Nephron (organoid): ENCODE measurements around the gene CDC14B.

Experiments
- H3K27ac Mint-ChIP-seq, 3 experiments: 2 replicates each; pipeline ENCODE4 v1.8.0; 2020; ENCODE audit warnings: mixed read lengths in 3 of 3, mild to moderate bottlenecking in 2 of 3, moderate library complexity in 1 of 3
- H3K27me3 Mint-ChIP-seq: 2 replicates; pipeline ENCODE4 v1.8.0; 2021; ENCODE audit warnings: low read depth, mild to moderate bottlenecking, moderate library complexity, mixed read lengths
- H3K36me3 Mint-ChIP-seq: 2 replicates; pipeline ENCODE4 v1.8.0; 2020; ENCODE audit warnings: low read depth, mixed read lengths
- H3K4me1 Mint-ChIP-seq: 2 replicates; pipeline ENCODE4 v1.8.0; 2020; ENCODE audit warnings: mixed read lengths
- H3K4me3 Mint-ChIP-seq, 3 experiments: 2 replicates each; pipeline ENCODE4 v1.8.0; 2020; ENCODE audit warnings: mild to moderate bottlenecking in 3 of 3, mixed read lengths in 3 of 3, moderate library complexity in 2 of 3
- H3K9me3 Mint-ChIP-seq: 2 replicates; pipeline ENCODE4 v1.8.0; 2020; ENCODE audit warnings: mixed read lengths
- CTCF ChIP-seq, 3 experiments: fragments of 200-600 bp; sonication (generic); IDR thresholded peaks; one replicate each; pipeline ENCODE4 v1.5.0; 2021; ENCODE audit warnings: antibody characterized with exemption in 3 of 3; ENCODE audit not compliant: unreplicated experiment in 3 of 3

Gene CDC14B

GRCh38 chr9:96559339-96559943, 60.2 kb downstream of the CDC14B start:
- Mint-ChIP-seq H3K9me3 (no peaks in the 10 kb centered on the region), H3K27me3 (no peaks in the 10 kb centered on the region), H3K4me3 (no peak overlapping the region), H3K27ac (no peak overlapping the region), H3K4me1 (peaks cover 44% of the 10 kb centered on the region), H3K36me3 (peaks cover 19% of the 10 kb centered on the region)
- TF ChIP-seq CTCF (IDR thresholded peaks at IDR 0.05; ENCODE audit: unreplicated experiment in 3 of 3) = no peak

- Mint-ChIP-seq H3K27ac (no peak overlapping the region), H3K4me1 (peaks cover 32% of the 10 kb centered on the region), H3K36me3 (peaks cover 19% of the 10 kb centered on the region), H3K4me3 (no peak overlapping the region), H3K27me3 (no peaks in the 10 kb centered on the region), H3K9me3 (no peaks in the 10 kb centered on the region)
- TF ChIP-seq CTCF (IDR thresholded peaks at IDR 0.05; ENCODE audit: unreplicated experiment in 3 of 3) = no peak
Measured at GRCh38 chr9:96557921-96558320, 61.7 kb downstream of the CDC14B start.

- no peak for TF ChIP-seq CTCF (IDR thresholded peaks at IDR 0.05; ENCODE audit: unreplicated experiment in 3 of 3)
- peaks cover 23% of the 10 kb centered on the region for H3K36me3 Mint-ChIP-seq
- H3K4me1 Mint-ChIP-seq = peaks cover 30% of the 10 kb centered on the region
- H3K4me3 Mint-ChIP-seq = no peak overlapping the region
- H3K27me3 Mint-ChIP-seq = no peaks in the 10 kb centered on the region
- no peak overlapping the region for H3K27ac Mint-ChIP-seq
- no peaks in the 10 kb centered on the region for H3K9me3 Mint-ChIP-seq
Measured at GRCh38 chr9:96556701-96557461, 62.8 kb downstream of the CDC14B start.

- peaks cover 22% of the 10 kb centered on the region for H3K36me3 Mint-ChIP-seq
- no peak overlapping the region for H3K4me3 Mint-ChIP-seq
- no peaks in the 10 kb centered on the region for H3K9me3 Mint-ChIP-seq
- TF ChIP-seq CTCF (IDR thresholded peaks at IDR 0.05; ENCODE audit: unreplicated experiment in 3 of 3) = no peak
- peaks cover 30% of the 10 kb centered on the region for H3K4me1 Mint-ChIP-seq
- no peaks in the 10 kb centered on the region for H3K27me3 Mint-ChIP-seq
- H3K27ac Mint-ChIP-seq = no peak overlapping the region
Measured at GRCh38 chr9:96555567-96556386, 63.9 kb downstream of the CDC14B start.

GRCh38 chr9:96554801-96555566, 64.7 kb downstream of the CDC14B start:
- TF ChIP-seq CTCF (IDR thresholded peaks at IDR 0.05; ENCODE audit: unreplicated experiment in 3 of 3) = no peak
- Mint-ChIP-seq H3K27me3 (no peaks in the 10 kb centered on the region), H3K36me3 (peaks cover 22% of the 10 kb centered on the region), H3K27ac (no peak overlapping the region), H3K4me1 (peaks cover 30% of the 10 kb centered on the region), H3K9me3 (no peaks in the 10 kb centered on the region), H3K4me3 (no peak overlapping the region)
